H1 (cell line): ENCODE measurements around the gene BCL2L1. TPM values are rescaled to one million over a fixed set of nuclear protein-coding genes. Genes with fewer than 3 reads are reported as not detected.

Experiments used
- CTCF ChIA-PET: fragments of 300-600 bp; sonication (Branson Sonifier 250); formaldehyde crosslinking; loops from one replicate; lab custom pipeline; 2021; ENCODE audit not compliant: partially characterized antibody; lab: Charles Lee
- POLR2A ChIA-PET: fragments of 300-600 bp; sonication (Branson Sonifier 250); formaldehyde crosslinking; loops from one replicate; lab custom pipeline; 2021; ENCODE audit warnings: inconsistent platforms; ENCODE audit not compliant: partially characterized antibody; lab: Charles Lee
- DNase-seq, 2 experiments: peaks; one replicate each; pipeline versions ENCODE4 v3.0.0 to v3.0.0-alpha.2; 2010 to 2022; ENCODE audit warnings: low spot score in 2 of 2, low read depth in 1 of 2, mixed read lengths in 1 of 2
- FAIRE-seq: peaks from 2 replicates; lab custom pipeline; 2011; peaks lifted over from hg19 to GRCh38; lab: Jason Lieb, UNC
- H2AFZ ChIP-seq: 2 replicates; pipeline ENCODE4 v1.8.1; 2012; ENCODE audit warnings: low read length, inconsistent platforms
- H2AK5ac ChIP-seq: 2 replicates; pipeline ENCODE4 v1.6.1; 2013; ENCODE audit warnings: low read depth, low read length
- H2BK120ac ChIP-seq: replicated peaks from 2 replicates; pipeline ENCODE3; 2013; ENCODE audit warnings: low read depth, low read length, inconsistent platforms
- H2BK12ac ChIP-seq: 2 replicates; pipeline ENCODE4 v1.6.1; 2013; ENCODE audit warnings: low read depth, low read length
- H2BK15ac ChIP-seq: 2 replicates; pipeline ENCODE4 v1.6.1; 2013; ENCODE audit warnings: low read length
- H2BK20ac ChIP-seq: 2 replicates; pipeline ENCODE4 v1.6.1; 2013; ENCODE audit warnings: low read length
- H2BK5ac ChIP-seq: 2 replicates; pipeline ENCODE4 v1.6.1; 2013; ENCODE audit warnings: low read depth, low read length
- H3K14ac ChIP-seq: 2 replicates; pipeline ENCODE4 v1.6.1; 2013; ENCODE audit warnings: inconsistent platforms; ENCODE audit not compliant: insufficient read length
- H3K18ac ChIP-seq: 2 replicates; pipeline ENCODE4 v1.6.1; 2013; ENCODE audit warnings: low read length; ENCODE audit errors: extremely low read depth
- H3K23ac ChIP-seq: 2 replicates; pipeline ENCODE4 v1.6.1; 2013; ENCODE audit warnings: inconsistent platforms; ENCODE audit not compliant: insufficient read length
- H3K23me2 ChIP-seq: 2 replicates; pipeline ENCODE4 v1.6.1; 2013; ENCODE audit warnings: low read depth, low read length
- H3K27ac ChIP-seq: 2 replicates; pipeline ENCODE4 v1.6.1; 2011; ENCODE audit warnings: low read depth, low read length, inconsistent platforms
- H3K27me3 ChIP-seq, 4 experiments: replicated peaks in 1 of 4; 1 replicate in 1 of 4; 2 replicates in 3 of 4; pipeline versions ENCODE4 v1.6.1 to v1.8.1; 2011 to 2013; ENCODE audit warnings: low read length in 3 of 4, mild to moderate bottlenecking in 3 of 4, inconsistent platforms in 2 of 4, mixed read lengths in 2 of 4, moderate library complexity in 1 of 4; ENCODE audit not compliant: control insufficient read depth in 3 of 4, insufficient read depth in 3 of 4; ENCODE audit errors: extremely low read depth in 1 of 4
- H3K36me3 ChIP-seq, 4 experiments: 2 replicates each; pipeline versions ENCODE4 v1.6.1 to v1.8.1; 2011 to 2013; ENCODE audit warnings: mild to moderate bottlenecking in 4 of 4, low read length in 3 of 4, moderate library complexity in 2 of 4, control low read depth in 1 of 4, inconsistent platforms in 1 of 4; ENCODE audit not compliant: insufficient read depth in 4 of 4, control insufficient read depth in 2 of 4
- H3K4ac ChIP-seq: replicated peaks from 2 replicates; pipeline ENCODE3; 2013; ENCODE audit warnings: low read length, low read depth, mixed read lengths, inconsistent platforms; ENCODE audit not compliant: insufficient read length
- H3K4me1 ChIP-seq, 4 experiments: replicated peaks in 1 of 4; 1 replicate in 1 of 4; 2 replicates in 3 of 4; pipeline versions ENCODE4 v1.6.1 to v1.8.1; 2011 to 2013; ENCODE audit warnings: low read length in 3 of 4, inconsistent platforms in 2 of 4, mixed read lengths in 1 of 4; ENCODE audit not compliant: insufficient read depth in 4 of 4, control insufficient read depth in 3 of 4
- H3K4me2 ChIP-seq, 2 experiments: 2 replicates each; pipeline versions ENCODE4 v1.6.1 to v1.8.1; 2011 to 2013; ENCODE audit warnings: low read depth in 2 of 2, low read length in 2 of 2, control low read depth in 1 of 2, inconsistent platforms in 1 of 2, mild to moderate bottlenecking in 1 of 2; ENCODE audit not compliant: insufficient read depth in 1 of 2
- H3K4me3 ChIP-seq, 4 experiments: fragments of 200-600, 300-600 bp in 1 of 4; sonication (generic), shearing (Covaris generic), sonication (Bioruptor Twin) in 1 of 4; 2 replicates each; pipeline versions ENCODE4 v1.5.1 to v1.8.1; 2011 to 2016; ENCODE audit warnings: low read length in 4 of 4, low read depth in 3 of 4, control low read depth in 2 of 4, inconsistent platforms in 2 of 4, mild to moderate bottlenecking in 2 of 4, mixed read lengths in 1 of 4, moderate library complexity in 1 of 4; ENCODE audit not compliant: insufficient read depth in 2 of 4; ENCODE audit errors: extremely low read depth in 1 of 4
- H3K56ac ChIP-seq: replicated peaks from 2 replicates; pipeline ENCODE3; 2013; ENCODE audit warnings: low read depth, mild to moderate bottlenecking, mixed read lengths, low read length, inconsistent platforms; ENCODE audit not compliant: insufficient read length
- H3K79me1 ChIP-seq: 2 replicates; pipeline ENCODE4 v1.6.1; 2013; ENCODE audit warnings: low read depth, low read length, control low read depth
- H3K79me2 ChIP-seq, 2 experiments: 2 replicates each; pipeline versions ENCODE4 v1.6.1 to v1.8.1; 2012 to 2013; ENCODE audit warnings: low read length in 2 of 2, mild to moderate bottlenecking in 2 of 2, inconsistent platforms in 1 of 2; ENCODE audit not compliant: insufficient read depth in 2 of 2, control insufficient read depth in 1 of 2
- H3K9ac ChIP-seq, 4 experiments: replicated peaks in 1 of 4; 1 replicate in 1 of 4; 2 replicates in 3 of 4; pipeline versions ENCODE4 v1.6.1 to v1.8.1; 2011 to 2013; ENCODE audit warnings: low read depth in 3 of 4, low read length in 3 of 4, control low read depth in 2 of 4, mild to moderate bottlenecking in 2 of 4, moderate library complexity in 2 of 4, inconsistent platforms in 1 of 4; ENCODE audit errors: extremely low read depth in 1 of 4
- H3K9me3 ChIP-seq, 2 experiments: 2 replicates each; pipeline versions ENCODE4 v1.6.1 to v1.8.1; 2012 to 2013; ENCODE audit warnings: mild to moderate bottlenecking in 2 of 2, moderate library complexity in 2 of 2, control low read depth in 1 of 2, inconsistent platforms in 1 of 2, low read depth in 1 of 2, low read length in 1 of 2, mixed read lengths in 1 of 2; ENCODE audit not compliant: insufficient read depth in 2 of 2
- H4K20me1 ChIP-seq, 2 experiments: replicated peaks in 1 of 2; 2 replicates each; pipeline versions ENCODE3 to v1.8.1; 2011 to 2013; ENCODE audit warnings: inconsistent platforms in 2 of 2, low read length in 2 of 2, mild to moderate bottlenecking in 1 of 2; ENCODE audit not compliant: insufficient read depth in 2 of 2, control insufficient read depth in 1 of 2
- H4K5ac ChIP-seq: 2 replicates; pipeline ENCODE4 v1.6.1; 2013; ENCODE audit warnings: low read length, low read depth, mixed read lengths, inconsistent platforms; ENCODE audit not compliant: insufficient read length
- H4K8ac ChIP-seq: 2 replicates; pipeline ENCODE4 v1.8.0; 2013; ENCODE audit warnings: mild to moderate bottlenecking, moderate library complexity, low read length, inconsistent platforms; ENCODE audit not compliant: insufficient read depth; ENCODE audit errors: extremely low read depth
- H4K91ac ChIP-seq: replicated peaks from 2 replicates; pipeline ENCODE3; 2013; ENCODE audit warnings: low read length, mixed read lengths, inconsistent platforms; ENCODE audit not compliant: insufficient read length
- ATF2 ChIP-seq: IDR thresholded peaks from 2 replicates; pipeline ENCODE4 v1.6.1; 2012; ENCODE audit warnings: low read length, inconsistent platforms
- CEBPB ChIP-seq: IDR thresholded peaks from 2 replicates; pipeline ENCODE4 v1.6.1; 2012; ENCODE audit warnings: low read depth, low read length
- WGBS, 2 experiments: shearing (Covaris generic) in 1 of 2; methylation state at CpG; one replicate each; pipeline versions ENCODE4 v1.1.6 to v1.1.7; 2013 to 2015; ENCODE audit warnings: low lambda C conversion rate in 2 of 2, mixed read lengths in 2 of 2, inconsistent platforms in 1 of 2, low coverage in 1 of 2, missing lambda C conversion rate in 1 of 2; ENCODE audit not compliant: insufficient replicate concordance in 2 of 2, insufficient coverage in 1 of 2, insufficient read length in 1 of 2; ENCODE audit errors: extremely low coverage in 1 of 2, missing lambda C conversion rate in 1 of 2; 5-methylcytosine and 5-hydroxymethylcytosine counted together
- polyA plus RNA-seq, 7 experiments: library from polyadenylated mRNA; depleted of rRNA in 3 of 7; stranded (reverse) in 5 of 7; unstranded in 2 of 7; fragments of >200 nt in 5 of 7; fragments of 200-250 nt in 2 of 7; gene quantifications; 1 replicate in 5 of 7; 2 replicates in 1 of 7; 4 replicates in 1 of 7; pipeline versions ENCODE4 v1.2.1 to v1.2.3, GENCODE V29; 2011 to 2013; ENCODE audit warnings: missing spikeins in 2 of 7, mixed read lengths in 2 of 7
- total RNA-seq: library from RNA; stranded (reverse); fragmentation: NEBNext Ultra II Directional; extraction: Animal tissue kit (Norgen Biotek cat#: 25700); gene quantifications from 2 replicates; pipeline ENCODE4 v1.2.1, GENCODE V29; 2021

The BCL2L1 gene
- total and polyA plus RNA-seq, 2 of the 8 experiments (the other 6 are each of a cell fraction or from before 2014, with no cell fraction given) = 64.9 to 66.1 TPM

DNA sequence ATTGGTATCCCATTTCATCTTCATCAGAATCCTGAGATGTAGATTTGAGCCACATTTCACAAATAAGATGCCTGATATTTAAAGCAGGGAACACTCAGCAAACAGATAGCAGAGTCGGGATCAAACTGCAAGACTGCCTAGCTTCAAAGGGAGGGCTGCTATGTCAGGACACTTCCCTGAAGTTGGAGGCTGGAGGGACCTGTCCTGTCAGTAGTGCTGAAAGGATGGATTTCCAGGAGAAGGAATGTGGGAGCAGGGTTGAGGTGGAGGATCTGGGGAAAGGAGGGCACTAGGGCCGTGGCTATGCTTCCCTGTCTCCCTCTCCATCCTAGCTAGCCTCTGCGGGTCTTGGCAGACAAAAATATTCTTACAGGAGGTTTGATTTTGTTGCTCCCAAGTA, 52.8 kb downstream of the BCL2L1 start:
- ChIA-PET CTCF (interaction anchor here (0.9 to 9.3 kb wide), 4 partner anchors 9 to 54 kb away, joined by 3 to 52 read pairs (median 5); no protein-coding TSS in a partner anchor), POLR2A (interaction anchor here (1.1 kb wide), 1 partner anchor 54 kb away, joined by 3 read pairs; no protein-coding TSS in a partner anchor)
- H3K56ac ChIP-seq = no peak overlapping the region
- H3K14ac ChIP-seq = no peak overlapping the region
- no peak overlapping the region for H2BK20ac ChIP-seq
- 83% methylated on average over 3 of the region's 3 CpGs; no CpG with 5 or more reads in 1 of the 2 experiments for WGBS, 2 experiments
- peaks cover 0 to 2% of the 10 kb centered on the region in 2 experiments; a peak in 1 of 4 replicates for H3K79me2 ChIP-seq
- peaks cover 3% of the 10 kb centered on the region in 2 experiments for H4K20me1 ChIP-seq
- no peak overlapping the region for H2BK5ac ChIP-seq
- FAIRE-seq = no peak
- no peak overlapping the region for H3K4ac ChIP-seq
- H3K9me3 ChIP-seq = no peaks in the 10 kb centered on the region
- H3K9ac ChIP-seq = no peak overlapping the region
- no peaks in the 10 kb centered on the region for H3K27me3 ChIP-seq
- no peak for DNase-seq
- no peak for TF ChIP-seq ATF2
- TF ChIP-seq CEBPB = no peak
- TF ChIP-seq, all 59 proteins: peak for 0
- Histone ChIP-seq H3K36me3 (peaks cover 0 to 10% (median 4%) of the 10 kb centered on the region in 4 experiments; a peak in 4 of 8 replicates), H3K27ac (no peak overlapping the region), H3K4me2 (no peak overlapping the region), H3K4me3 (no peak overlapping the region), H4K5ac (no peak overlapping the region), H2AFZ (no peak overlapping the region), H3K4me1 (no peaks in the 10 kb centered on the region; a peak in 2 of 7 replicates), H2BK15ac (no peak overlapping the region), H4K8ac (no peak overlapping the region), H2BK120ac (no peak overlapping the region), H2BK12ac (no peak overlapping the region), H3K18ac (no peak overlapping the region), H3K79me1 (no peaks in the 10 kb centered on the region), H2AK5ac (no peak overlapping the region), H3K23me2 (no peaks in the 10 kb centered on the region), H3K23ac (no peak overlapping the region), H4K91ac (no peak overlapping the region)
